Measurements from ENCODE around the gene TGIF2. TPM values are rescaled to one million over a fixed set of nuclear protein-coding genes. Genes with fewer than 3 reads are reported as not detected.
A peak's percentile ranks its signal among the peaks of the same experiment; 100 is the strongest.
"Not testable (repeated sequence)": the region's sequence is repeated elsewhere in the genome, so short reads cannot be mapped to it uniquely, and the experiment has no call there.

The TGIF2 gene
- total and polyA plus RNA-seq, 4 donors = 4.2 to 32.8 (median 11.1) TPM

DNA sequence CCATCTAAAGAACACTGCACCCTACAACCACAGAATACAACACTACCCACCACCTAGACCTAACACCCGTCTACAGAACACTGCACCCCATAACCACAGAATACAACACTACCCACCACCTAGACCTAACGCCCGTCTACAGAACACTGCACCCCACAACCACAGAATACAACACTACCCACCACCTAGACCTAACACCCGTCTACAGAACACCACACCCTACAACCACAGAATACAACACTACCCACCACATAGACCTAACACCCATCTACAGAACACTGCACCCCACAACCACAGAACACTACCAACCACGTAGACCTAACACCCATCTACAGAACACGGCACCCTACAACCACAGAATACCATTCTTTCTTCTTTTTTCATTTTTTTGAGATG lies 8.7 kb upstream of the TGIF2 start:
- H3K4me3 ChIP-seq; H3K4me1 ChIP-seq (ENCODE audit: control insufficient read depth in 5 of 5, insufficient read depth in 5 of 5, low read length in 5 of 5); H3K9me3 ChIP-seq (ENCODE audit: control insufficient read depth in 4 of 4, insufficient read depth in 3 of 4, low read length in 3 of 4); H3K27me3 ChIP-seq (ENCODE audit: control insufficient read depth in 3 of 3, insufficient read depth in 3 of 3, low read length in 2 of 3); ATAC-seq (ENCODE audit: insufficient read depth, low FRiP score); DNase-seq; H3K36me3 ChIP-seq (ENCODE audit: control insufficient read depth in 4 of 4, insufficient read depth in 4 of 4, low read length in 4 of 4); H3K27ac ChIP-seq (ENCODE audit: low read depth in 1 of 2, low read length in 1 of 2); H3K9ac ChIP-seq (ENCODE audit: insufficient read depth in 1 of 2, low read length in 2 of 2): not testable (repeated sequence)
- 91 to 96% methylated on average over 6 of the region's 6 CpGs for WGBS, 2 donors

DNA sequence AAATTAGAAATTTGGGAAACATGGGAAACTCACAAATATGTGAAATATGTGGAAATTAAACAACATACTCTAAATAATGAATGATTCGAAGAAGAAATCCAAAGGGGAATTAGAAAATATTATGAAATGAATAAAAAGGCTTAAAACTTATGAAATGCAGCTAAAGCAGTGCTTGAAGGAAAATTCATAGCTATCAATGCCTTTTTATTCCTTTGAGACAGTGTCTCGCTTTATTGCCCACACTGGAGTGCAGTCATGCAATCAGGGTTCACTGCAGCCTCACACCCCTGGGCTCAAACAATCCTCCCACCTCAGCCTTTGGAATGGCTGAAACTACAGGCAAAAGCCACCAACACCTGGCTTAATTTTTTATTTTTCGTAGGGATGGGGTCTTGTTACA lies 7.9 kb upstream of the TGIF2 start:
- ATAC-seq (ENCODE audit: insufficient read depth, low FRiP score) (no peak), DNase-seq (no peak)
- peaks cover 0 to 2% (median 0%) of the 10 kb centered on the region in 4 donors for H3K36me3 ChIP-seq (ENCODE audit: control insufficient read depth in 4 of 4, insufficient read depth in 4 of 4, low read length in 4 of 4)
- WGBS, 2 donors = 93 to 97% methylated on average over 3 of the region's 3 CpGs
- no peaks in the 10 kb centered on the region for H3K4me1 ChIP-seq (ENCODE audit: control insufficient read depth in 5 of 5, insufficient read depth in 5 of 5, low read length in 5 of 5)
- H3K9ac ChIP-seq (ENCODE audit: insufficient read depth in 1 of 2, low read length in 2 of 2) = no peak overlapping the region
- H3K27ac ChIP-seq (ENCODE audit: low read depth in 1 of 2, low read length in 1 of 2) = no peak overlapping the region
- no peak for TF ChIP-seq CTCF (IDR thresholded peaks at IDR 0.05; ENCODE audit: control extremely low read depth, extremely low read depth)
- H3K27me3 ChIP-seq (ENCODE audit: control insufficient read depth in 3 of 3, insufficient read depth in 3 of 3, low read length in 2 of 3) = no peaks in the 10 kb centered on the region
- peaks cover 0 to 5% (median 1%) of the 10 kb centered on the region in 4 donors for H3K9me3 ChIP-seq (ENCODE audit: control insufficient read depth in 4 of 4, insufficient read depth in 3 of 4, low read length in 3 of 4)
- H3K4me3 ChIP-seq = no peak overlapping the region

- H3K27ac ChIP-seq (ENCODE audit: low read depth in 1 of 2, low read length in 1 of 2) = no peak overlapping the region
- WGBS, 2 donors = 84 to 91% methylated on average over 7 of the region's 7 CpGs
- H3K4me3 ChIP-seq = no peak overlapping the region
- no peak for DNase-seq
- H3K27me3 ChIP-seq (ENCODE audit: control insufficient read depth in 3 of 3, insufficient read depth in 3 of 3, low read length in 2 of 3) = no peaks in the 10 kb centered on the region
- H3K4me1 ChIP-seq (ENCODE audit: control insufficient read depth in 5 of 5, insufficient read depth in 5 of 5, low read length in 5 of 5) = peaks cover 0 to 14% (median 3%) of the 10 kb centered on the region in 5 donors
- ATAC-seq (ENCODE audit: insufficient read depth, low FRiP score) = no peak
- no peaks in the 10 kb centered on the region for H3K36me3 ChIP-seq (ENCODE audit: control insufficient read depth in 4 of 4, insufficient read depth in 4 of 4, low read length in 4 of 4)
- H3K9ac ChIP-seq (ENCODE audit: insufficient read depth in 1 of 2, low read length in 2 of 2) = no peak overlapping the region
- H3K9me3 ChIP-seq (ENCODE audit: control insufficient read depth in 4 of 4, insufficient read depth in 3 of 4, low read length in 3 of 4) = peaks cover 0 to 5% (median 1%) of the 10 kb centered on the region in 4 donors
- no peak for TF ChIP-seq CTCF (IDR thresholded peaks at IDR 0.05; ENCODE audit: control extremely low read depth, extremely low read depth)
Measured at GRCh38 chr20:36569847-36570429, 3.5 kb upstream of the TGIF2 start.

- no peak for TF ChIP-seq CTCF (IDR thresholded peaks at IDR 0.05; ENCODE audit: control extremely low read depth, extremely low read depth)
- Histone ChIP-seq H3K9ac (ENCODE audit: insufficient read depth in 1 of 2, low read length in 2 of 2) (peak overlapping the region in 1 of 2 donors; percentile 94), H3K4me3 (no peak overlapping the region), H3K4me1 (ENCODE audit: control insufficient read depth in 5 of 5, insufficient read depth in 5 of 5, low read length in 5 of 5) (peaks cover 0 to 27% (median 8%) of the 10 kb centered on the region in 5 donors), H3K9me3 (ENCODE audit: control insufficient read depth in 4 of 4, insufficient read depth in 3 of 4, low read length in 3 of 4) (no peaks in the 10 kb centered on the region), H3K27me3 (ENCODE audit: control insufficient read depth in 3 of 3, insufficient read depth in 3 of 3, low read length in 2 of 3) (no peaks in the 10 kb centered on the region), H3K36me3 (ENCODE audit: control insufficient read depth in 4 of 4, insufficient read depth in 4 of 4, low read length in 4 of 4) (no peaks in the 10 kb centered on the region), H3K27ac (ENCODE audit: low read depth in 1 of 2, low read length in 1 of 2) (peak overlapping the region in 1 of 2 donors; percentile 89)
- WGBS, 2 donors = 46 to 62% methylated on average over 17 of the region's 17 CpGs
- DNase-seq (peak; percentile 39 to 72 (median 59)), ATAC-seq (ENCODE audit: insufficient read depth, low FRiP score) (no peak)
Measured at GRCh38 chr20:36571564-36572504, 1.6 kb upstream of the TGIF2 start.

Measured in lung (tissue), 12 donors.